SK-N-DZ (cell line): ENCODE measurements around the gene PDE10A.

ENCODE experiments used
- DNase-seq: peaks from one replicate; pipeline ENCODE4 v3.0.0-alpha.2; 2015; ENCODE audit warnings: low spot score

Gene PDE10A

DNA sequence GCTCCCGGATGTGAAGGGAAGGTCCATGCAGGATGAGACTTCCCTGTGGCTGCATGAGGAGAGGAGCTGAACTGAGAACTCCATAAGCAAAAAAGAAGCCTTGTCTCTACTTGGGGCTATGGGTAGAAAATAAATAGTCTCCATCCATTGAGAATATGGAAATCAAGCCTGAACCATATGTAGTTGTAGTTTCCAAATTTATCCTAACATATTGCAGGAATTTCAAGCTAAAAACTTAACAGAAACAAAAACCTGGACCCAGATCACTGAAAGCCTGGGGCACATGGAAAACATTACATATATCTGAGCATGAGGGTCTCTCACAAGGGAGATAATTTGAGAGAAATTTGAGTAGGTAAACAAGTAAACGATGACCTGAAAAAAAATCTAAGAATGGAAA is 258.7 kb downstream of the PDE10A start:
- no peak for DNase-seq

- no peak for DNase-seq
These were observed 259.9 kb downstream of the PDE10A start for GRCh38 chr6:165403006-165403595.

DNA sequence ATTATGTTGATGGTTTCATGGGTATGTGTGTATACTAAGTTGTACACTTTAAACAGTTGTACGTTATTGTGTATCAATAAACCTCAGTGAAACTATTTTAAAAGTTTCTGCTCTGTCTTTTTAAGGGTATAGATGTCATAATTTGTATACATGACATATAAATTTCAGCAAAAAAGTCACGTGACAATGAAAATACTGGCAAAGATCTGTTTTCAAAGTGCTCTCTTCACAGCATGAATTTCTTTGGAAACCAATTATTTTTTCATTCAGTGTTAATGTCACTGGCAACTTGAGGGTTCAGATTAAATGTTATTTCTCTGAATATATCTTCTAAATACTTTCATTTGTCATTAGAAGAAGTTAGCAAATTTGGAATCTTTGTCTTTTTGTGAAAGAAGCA is 261.9 kb downstream of the PDE10A start:
- DNase-seq, result no peak

- DNase-seq, result no peak
These were observed 272.6 kb downstream of the PDE10A start for GRCh38 chr6:165390475-165390874.

GRCh38 chr6:165389534-165389933 is 273.5 kb downstream of the PDE10A start:
- DNase-seq, result no peak

GRCh38 chr6:165383323-165383722 is 279.7 kb downstream of the PDE10A start:
- no peak for DNase-seq

GRCh38 chr6:165376100-165376499 is 286.9 kb downstream of the PDE10A start:
- no peak for DNase-seq

DNA sequence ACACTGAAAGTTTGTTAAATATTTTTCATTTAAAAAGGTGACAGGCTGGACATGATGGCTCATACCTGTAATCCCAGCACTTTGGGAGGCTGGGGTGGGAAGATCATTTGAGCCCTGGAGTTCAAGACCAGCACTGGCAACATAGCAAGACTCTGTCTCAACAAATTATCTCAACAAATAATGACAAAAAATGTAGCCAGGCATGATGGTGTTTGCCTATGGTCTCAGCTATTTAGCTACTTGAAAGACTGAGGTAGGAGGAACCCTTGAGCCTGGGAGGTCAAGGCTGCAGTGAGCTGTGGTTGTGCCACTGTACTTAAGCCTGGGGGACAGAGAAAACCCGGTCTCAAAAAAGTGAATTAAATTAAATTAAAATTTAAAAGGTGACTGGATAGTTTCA is 297.7 kb downstream of the PDE10A start:
- DNase-seq, result no peak

- no peak for DNase-seq
These were observed 317.3 kb downstream of the PDE10A start for GRCh38 chr6:165345700-165346099.

DNA sequence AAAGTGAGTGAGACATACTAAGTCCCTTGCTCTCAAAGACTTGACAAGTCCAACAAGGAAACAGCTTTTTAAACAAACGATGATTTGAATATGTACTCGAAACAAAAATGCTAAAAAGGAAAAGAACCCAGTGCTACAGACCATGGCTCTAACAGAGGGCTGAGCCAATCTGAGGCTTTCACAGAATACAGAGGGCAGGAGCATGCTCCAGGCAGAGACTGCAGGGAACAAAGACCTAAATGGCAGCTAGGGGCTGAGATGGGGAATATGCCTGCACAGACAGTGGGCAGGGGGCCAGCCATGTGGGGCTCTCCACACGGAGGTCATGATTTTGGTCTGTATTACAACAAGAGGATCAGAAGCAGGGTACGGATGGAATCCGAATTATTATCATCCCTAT is 322.5 kb downstream of the PDE10A start:
- DNase-seq, result no peak

- no peak for DNase-seq
These were observed 337.4 kb downstream of the PDE10A start for GRCh38 chr6:165325609-165326008.

DNA sequence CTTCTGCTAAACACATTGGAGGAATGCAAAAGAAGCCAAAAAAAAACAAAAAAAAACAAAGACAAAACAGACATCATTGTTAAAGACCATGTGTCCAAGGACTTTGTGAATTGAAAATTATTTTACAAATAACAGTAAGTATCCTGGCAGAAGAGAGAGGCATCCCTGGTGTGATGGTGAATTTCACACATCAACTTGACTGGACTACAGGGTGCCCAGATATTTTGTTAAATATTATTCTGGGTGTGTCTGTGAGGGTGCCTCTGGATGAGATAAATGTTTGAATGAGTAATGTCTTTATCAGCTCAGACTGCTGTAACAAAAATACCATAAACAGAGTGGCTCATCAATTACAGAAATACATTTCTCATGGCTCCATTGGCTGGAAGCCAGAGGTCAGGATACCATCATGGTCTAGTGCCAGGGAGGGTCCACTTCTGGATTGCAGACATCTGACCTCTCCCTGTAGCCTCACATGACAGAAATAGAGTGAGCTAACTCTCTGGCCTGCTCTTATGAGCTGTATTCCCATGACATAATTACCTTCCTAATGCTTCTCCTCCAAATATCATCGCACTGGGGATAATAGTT is 341.4 kb downstream of the PDE10A start:
- DNase-seq, result no peak

GRCh38 chr6:165321150-165321549 is 341.9 kb downstream of the PDE10A start:
- no peak for DNase-seq

GRCh38 chr6:165317723-165318122 is 345.3 kb downstream of the PDE10A start:
- DNase-seq, result no peak

DNA sequence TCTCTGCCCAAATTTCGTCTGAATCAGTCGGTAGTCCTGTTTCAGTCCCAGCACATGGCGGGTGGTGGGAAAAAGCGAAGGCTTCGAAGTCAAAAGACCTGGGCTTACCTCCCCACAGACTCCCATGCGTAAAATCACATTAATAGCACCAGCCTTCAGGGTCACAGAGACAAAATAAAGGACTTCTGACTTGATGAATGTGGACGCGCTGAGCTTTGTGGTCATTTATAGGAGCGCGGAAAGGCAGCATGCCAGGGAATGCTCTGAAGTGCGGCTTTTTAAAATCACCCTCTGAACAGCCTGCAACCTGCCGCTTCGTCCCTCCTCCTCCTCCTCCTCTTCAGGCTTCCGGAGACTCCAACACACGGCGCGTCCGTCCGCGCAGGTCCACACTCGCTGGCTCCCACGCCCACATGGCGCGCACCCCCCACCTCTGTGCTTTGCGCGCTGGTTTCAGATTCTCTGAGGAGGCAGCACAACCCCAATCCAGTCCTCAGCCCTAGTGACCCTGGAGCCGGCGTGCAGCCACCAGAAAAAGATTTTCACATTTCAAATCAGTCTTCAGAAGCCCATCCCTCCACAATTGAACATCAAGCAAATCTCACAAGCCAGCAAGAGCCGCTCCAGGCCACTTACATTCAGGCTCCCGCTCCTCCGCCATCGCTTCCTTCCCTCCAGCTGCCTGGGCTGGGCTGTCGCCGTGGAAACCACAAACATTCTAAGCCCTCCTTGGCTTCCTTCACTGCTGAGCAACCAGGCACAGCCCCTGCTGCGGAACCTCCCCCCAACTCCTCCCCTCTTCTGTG is 353.9 kb downstream of the PDE10A start, which contains the start of gene C6orf118:
Gene C6orf118, minus strand, starts transcription at position 680 of the 806 bp plus-strand sequence. Its CDS starts 19 bp downstream, at position 661.
- peak; percentile 84 for DNase-seq

DNA sequence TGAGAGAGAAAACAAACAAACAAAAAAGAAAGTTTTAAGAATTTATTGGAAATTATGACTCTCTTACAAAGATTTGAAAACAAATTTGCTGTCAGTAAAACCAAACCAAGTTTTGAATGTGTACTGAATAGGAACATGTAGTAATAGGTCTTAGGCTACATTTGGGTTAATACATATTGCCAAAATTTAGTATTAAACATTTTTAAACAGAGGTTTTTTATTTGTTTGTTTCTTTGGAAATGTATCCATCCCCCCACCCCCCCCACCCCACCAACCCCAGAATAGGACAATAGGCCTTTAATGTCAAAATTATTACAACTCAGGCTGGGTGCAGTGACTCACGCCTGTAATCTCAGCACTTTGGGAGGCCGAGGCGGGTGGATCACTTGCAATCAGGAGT is 356.1 kb downstream of the PDE10A start:
- DNase-seq, result no peak

DNA sequence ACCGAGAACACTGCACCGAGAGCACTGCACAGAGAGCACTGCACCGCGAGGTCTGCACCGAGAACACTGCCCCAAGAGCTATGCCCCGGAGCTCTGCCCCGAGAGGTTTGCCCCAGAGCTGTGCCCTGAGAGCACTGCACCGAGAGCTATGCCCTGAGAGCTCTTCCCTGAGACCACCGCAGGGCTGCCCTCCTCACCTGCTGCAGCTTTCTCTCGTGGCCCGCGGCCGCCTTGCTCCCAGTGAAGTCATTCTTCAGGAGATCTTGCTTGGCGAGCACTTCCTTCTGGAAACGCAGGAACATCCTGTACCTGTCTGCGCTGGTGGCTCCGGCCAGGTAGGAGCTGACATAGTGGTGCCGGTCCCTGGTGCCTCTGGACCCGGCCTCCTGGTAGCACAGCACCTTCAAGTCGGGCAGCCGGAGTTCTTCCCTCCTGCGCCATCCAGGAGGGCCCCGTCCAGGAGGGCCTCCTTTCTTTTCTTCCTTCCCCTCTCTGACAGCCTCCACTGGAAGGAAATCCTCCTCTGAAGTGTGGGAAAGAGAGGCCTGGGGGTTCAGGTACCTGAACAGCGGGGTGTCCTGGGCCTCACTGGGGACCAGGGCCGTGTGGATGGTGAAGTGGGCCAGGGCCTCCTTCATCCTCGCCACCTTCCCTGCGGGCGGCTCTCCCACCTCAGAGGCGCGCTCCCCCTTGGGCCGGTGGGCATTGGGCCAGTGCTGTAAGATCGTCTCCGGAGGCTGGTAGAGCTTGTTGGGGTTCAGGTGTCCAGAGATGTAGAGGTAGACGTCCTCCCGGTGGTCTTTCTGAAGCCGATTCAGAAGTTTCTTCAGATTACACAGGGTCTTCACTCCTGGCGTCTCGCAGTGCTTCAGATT is 361.4 kb downstream of the PDE10A start:
- no peak for DNase-seq

DNA sequence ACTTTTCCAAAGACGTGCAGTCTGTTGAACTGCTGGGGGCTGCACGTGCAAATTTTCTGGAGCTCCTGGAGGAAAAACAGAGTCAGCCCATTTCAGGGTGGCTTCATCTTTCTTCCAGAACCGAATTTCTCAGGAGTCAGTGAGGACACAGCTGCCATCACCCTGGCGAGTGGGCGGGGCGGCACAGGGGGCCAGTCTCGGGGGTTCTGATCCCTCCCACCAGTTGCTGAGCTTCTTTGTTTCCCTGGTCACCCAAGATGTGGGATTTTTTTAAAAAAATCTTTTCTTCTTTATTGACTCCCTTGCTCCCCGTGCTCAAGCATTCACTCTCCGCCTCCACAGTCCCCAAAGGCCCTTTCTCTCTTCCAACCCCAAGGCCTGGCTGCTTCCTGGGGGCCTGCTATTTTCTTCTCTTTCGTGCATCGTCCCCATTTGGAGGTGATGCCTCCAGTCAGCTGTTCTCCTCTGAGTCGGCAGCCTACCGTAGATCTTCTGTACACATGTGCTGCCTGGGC is 362.6 kb downstream of the PDE10A start:
- DNase-seq, result no peak

GRCh38 chr6:165298875-165299274 is 364.2 kb downstream of the PDE10A start:
- DNase-seq, result no peak

DNA sequence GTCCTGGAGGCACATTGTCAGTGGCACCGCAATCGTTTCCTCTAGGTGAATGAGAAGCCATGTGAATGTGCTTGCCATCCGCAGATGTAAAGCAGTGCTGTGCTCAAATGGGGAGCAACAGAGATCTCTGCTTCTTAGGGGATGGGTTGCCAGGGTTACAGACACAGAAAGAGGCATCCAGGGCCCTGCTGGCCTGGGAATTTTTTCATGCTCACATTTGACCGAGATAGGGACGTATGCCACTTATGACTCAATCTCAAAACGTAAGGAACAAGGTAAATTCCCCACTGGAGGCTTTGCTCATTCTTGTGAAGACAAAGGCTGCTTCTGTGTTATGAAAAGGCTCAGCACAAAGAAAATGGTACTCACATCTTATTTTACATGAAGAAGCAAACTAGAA is 364.6 kb downstream of the PDE10A start:
- DNase-seq, result no peak

DNA sequence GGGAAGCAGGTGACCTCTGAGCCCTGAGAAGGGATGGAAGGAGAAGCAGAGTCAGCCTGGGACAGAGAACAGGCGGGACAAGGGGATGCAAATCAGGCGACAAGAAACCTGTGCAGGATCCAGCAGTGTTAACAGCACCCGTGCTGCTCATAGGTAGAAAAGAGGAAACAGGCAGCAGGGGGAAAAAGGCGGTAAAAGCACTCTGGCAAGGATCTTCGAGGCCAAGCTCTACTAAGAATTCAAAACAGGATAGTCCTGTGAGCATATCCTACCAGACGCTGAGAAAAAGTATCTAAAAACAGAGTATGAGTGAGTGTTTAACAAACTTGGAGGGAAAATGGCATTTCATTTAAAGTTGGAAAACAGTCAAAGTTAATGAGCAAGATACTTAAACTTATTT is 370.4 kb downstream of the PDE10A start:
- no peak for DNase-seq
